ENCODE measurements around the gene TENM4.

The TENM4 gene

GRCh38 chr11:79285756-79286155, 155.1 kb downstream of the TENM4 start:
- no peak for DNase-seq

DNA sequence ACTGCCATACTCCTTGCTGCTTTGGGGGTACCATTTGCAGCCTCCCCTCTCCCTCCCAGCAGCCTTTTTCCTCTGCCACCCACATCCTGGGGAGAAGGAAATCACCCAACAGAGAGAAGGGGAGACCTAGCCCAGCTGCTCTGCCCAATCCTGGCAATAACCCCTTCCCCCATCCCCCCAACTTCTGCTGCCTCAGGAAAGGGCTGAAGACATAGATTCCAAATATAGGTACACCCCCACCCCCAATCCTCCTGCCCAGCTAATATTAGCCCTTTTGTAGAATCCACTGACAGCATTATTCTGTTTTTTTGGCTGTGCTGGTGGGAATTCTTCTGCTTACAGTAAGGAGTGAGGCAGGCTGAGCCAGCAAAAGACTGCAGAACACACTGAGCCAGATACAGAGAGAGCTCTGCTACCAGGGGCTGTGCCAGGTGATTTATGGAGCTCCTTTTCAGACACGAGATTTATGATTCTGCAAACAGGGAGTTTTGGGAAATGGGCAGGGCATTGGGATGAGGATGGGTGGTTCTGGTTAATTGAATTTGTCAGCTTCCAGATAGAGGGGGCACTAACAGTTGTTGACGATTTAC, 164.0 kb downstream of the TENM4 start:
- DNase-seq, result no peak

GRCh38 chr11:79274636-79275331, 166.0 kb downstream of the TENM4 start:
- no peak for DNase-seq

DNA sequence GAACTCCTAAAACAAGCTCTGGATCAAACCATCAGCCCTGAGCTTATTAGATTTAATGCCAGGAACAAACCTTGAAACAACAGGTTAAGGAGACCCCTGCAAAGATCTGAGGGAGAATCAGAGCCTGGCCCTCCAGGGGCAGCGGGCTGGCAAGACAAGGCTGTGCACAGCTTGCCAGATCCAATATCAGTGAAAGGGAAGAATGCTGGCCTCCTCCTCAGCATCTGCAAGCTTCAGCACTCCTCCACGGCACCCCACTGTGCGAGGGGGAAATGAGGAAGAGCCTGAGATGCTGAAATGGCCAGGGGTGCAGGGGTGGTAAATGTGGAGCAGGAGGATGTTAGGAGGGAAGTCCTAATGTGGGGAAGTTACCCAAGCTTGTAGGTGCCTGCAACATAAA, 167.0 kb downstream of the TENM4 start:
- DNase-seq, result no peak

DNA sequence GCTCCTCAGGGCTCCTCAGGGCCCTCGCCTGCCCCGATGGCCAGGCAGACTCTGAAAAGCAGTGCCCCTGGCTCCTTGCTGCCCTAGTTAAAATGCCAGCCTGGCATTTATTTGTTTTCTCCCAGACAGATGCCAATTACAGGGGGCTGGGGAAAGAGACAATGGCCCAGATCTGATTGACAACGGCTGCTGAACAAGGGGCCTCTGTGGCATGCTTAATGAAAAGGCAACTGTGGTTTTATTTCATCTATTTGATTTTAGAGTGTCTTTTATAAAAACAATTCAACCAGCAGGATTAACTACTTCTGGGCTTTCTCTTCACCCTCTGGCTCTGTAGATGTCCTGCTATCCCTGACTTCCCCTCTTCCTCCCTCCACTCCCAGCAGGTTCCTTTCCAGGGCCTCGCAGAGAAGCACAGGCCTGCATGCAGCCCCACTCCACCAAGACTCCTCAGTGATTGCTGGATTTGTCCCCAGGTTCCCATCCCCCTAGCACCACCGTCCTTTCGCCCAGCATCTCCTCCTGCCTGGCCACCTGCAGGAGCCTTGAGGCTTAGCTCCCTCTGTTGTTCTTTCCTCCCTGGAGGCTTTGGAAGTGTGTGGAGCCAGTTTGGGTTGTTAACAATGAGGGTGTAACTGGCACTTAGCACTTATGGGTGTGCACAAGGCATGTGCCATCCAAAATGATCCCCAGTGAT, 171.1 kb downstream of the TENM4 start:
- DNase-seq, result no peak

DNA sequence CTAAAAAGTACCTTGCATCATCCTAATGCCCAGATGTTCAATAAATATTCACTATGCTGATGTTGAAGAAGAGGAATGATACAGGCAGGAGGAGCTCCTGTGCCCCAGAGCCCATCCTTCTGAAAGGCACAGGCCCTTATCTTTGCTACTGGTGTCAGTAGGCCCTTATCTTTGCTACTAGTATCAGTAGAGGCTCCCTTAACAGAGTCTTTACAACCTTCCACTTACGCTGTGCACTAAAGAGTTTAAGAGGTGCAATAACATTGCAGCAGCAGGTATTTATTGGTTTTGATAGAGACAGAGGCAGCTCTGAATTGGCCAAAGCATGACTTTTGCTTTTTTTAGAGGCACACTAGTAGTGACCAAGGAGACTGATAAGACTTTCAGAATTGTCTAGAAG, 174.4 kb downstream of the TENM4 start:
- DNase-seq, result no peak

DNA sequence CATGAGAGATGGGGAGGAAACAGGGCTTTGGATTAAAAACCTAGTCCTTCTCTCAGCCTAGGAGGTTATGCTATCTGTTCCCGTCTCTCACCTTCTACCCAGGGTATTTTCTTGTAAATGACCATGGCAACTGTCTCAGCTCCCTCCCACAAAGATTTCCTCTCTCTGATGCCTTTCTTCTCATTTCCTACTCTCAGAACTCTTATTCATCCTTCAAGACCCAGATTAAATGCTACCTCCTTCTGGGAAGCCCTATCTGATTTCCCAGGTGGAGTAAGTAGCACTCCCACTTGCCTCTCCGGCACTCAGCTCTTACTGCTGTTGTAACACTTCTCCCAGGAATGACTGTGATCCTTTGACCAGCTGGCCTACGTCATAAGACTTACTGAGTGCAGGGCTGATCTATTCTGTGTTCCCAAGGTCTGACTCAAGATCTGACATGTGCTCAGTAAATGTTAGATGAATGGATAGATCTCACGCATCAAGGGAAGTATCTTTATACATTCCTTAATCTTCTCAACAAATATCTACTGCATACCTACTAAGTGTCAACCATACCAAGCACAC, 175.0 kb downstream of the TENM4 start:
- DNase-seq, result no peak

DNA sequence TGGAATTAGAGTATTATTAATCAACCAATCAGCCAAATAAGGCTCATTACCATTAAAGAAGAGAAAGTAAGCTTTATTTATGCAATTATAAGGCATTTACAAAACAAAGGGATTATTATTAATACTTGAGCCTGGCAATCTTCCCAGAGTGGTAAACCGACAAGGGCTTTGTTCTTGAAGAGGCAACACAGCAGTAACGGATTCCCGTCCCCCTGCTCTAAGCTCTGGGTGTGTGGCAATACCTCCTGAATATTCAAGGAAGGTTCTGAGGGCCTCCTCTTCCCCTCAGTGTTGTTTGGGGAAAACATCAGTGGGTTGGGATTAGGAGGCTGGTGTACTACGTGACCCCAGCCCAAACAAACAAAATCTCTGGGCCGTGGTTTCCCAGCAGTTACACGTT, 176.5 kb downstream of the TENM4 start:
- DNase-seq, result no peak

- no peak for DNase-seq
These were observed 177.8 kb downstream of the TENM4 start for GRCh38 chr11:79263001-79263400.

DNA sequence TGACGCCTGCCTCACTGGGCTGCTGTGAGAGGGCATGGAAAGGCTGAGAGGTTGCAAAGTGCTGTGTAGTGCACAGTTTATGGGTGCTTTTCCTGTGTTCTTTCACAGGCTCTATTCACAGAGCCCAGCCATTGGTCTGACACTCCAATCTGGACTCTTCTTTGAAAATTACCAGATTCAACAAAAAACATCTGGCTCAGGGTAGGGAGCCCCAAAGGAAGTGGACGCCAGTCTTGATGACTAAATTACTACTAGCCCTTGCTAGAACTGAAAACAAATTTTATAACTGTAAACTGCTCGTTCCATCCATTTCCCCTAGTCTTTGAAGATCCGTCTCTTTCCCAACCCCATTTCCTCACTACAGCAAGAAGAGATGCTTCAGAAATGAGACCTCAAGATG, 178.6 kb downstream of the TENM4 start:
- DNase-seq, result no peak

- DNase-seq, result no peak
These were observed 179.1 kb downstream of the TENM4 start for GRCh38 chr11:79261684-79262083.

DNA sequence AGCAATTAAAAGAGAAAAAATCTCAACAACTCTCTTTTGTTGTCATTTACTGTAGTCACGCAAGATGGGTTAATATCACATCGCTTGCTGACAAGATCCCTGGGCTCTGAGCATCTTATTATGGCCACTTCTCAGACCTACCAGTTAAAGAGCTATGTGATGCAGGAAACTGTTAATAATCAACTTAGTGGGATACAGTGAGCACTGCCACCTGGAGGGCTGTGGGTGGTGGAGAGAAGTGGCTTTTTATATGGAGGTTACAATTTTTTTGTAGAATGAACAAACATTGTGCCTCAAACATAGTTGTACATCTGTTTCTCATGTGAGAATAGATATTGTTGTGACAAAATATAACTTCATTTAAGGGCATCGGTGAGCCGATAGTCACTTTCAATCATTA, 181.0 kb downstream of the TENM4 start:
- DNase-seq, result no peak

DNA sequence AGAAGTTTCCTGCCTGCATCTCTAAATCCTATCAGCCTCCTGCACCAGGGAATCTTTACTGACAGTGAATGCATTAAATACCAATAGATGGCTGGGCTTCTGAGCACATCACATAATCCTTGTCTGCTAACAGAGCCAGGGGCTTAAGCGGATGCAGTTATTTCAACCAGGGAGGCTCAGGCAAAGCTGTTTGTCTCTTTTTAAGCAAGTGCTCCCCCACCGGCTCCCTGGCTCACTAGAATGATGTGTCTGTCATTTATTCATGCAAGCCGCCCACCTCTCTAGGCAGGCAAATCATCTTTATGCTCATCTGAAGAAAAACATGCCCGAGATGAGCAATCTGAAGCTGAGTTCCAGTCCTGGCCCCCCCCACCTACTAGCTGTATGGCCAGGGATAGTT, 182.3 kb downstream of the TENM4 start:
- DNase-seq, result no peak

DNA sequence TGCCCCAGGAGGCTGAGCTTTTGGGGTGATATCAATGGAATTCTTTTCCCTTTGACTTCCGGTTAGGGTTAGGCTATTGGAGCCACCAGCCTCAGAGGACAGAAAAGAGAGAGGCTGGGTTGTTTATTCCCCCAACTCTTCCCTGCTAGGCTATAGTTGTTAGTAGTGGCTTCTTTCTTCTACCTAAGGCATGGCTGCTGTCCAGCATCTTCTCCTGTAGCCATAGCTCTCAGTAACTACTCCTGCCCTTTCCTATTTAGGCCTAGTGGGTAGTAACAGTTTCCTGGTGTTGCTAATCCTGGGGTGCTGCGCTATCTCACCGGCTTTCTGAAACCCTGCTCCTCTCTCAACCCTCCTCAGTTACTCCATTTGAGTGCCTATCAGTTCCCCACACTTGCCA, 184.9 kb downstream of the TENM4 start:
- no peak for DNase-seq

GRCh38 chr11:79253280-79253679, 187.6 kb downstream of the TENM4 start:
- DNase-seq, result no peak

- DNase-seq, result no peak
These were observed 191.4 kb downstream of the TENM4 start for GRCh38 chr11:79249295-79249993.

- DNase-seq, result no peak
These were observed 196.0 kb downstream of the TENM4 start for GRCh38 chr11:79244798-79245197.

- no peak for DNase-seq
These were observed 196.5 kb downstream of the TENM4 start for GRCh38 chr11:79244241-79244772.

DNA sequence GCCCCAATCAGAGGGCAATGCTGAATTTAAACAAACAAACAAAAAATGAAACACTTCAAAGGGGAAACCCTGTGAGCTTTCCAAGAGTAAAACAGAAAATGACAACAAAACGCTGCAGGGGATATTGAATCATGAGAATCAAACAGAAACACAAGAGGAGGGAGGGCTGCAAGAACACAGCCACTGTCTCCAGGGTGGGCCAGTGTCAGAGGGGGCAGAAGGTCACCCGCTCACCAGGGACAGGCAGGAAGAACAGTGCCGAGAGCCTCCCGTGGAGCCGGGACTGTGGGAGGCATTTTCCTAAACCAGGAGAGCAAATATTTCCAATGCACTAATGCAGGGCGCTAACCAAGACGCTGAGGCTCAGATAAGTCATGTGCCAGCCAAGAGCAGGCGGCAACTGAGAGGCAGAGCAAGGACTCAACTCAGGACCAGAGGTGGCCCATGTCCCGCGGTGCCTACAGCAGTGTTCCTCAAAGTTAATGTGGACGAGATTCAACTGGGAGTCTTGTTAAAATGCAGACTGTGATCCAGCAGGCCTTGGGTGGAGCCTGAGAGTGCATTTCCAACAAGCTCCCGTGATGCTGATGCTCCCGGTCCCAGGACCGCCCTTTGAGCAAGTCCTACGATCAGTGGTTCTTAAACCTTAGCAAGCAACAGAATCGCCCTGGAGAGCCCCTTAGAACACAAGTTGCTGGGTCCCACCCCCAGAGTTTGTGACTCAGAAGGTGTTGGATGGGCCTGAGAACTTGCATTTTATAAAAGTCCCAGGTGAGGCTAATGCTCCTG, 197.2 kb downstream of the TENM4 start:
- no peak for DNase-seq

GRCh38 chr11:79242616-79243015, 198.2 kb downstream of the TENM4 start:
- no peak for DNase-seq

- no peak for DNase-seq
These were observed 199.0 kb downstream of the TENM4 start for GRCh38 chr11:79241852-79242241.

DNA sequence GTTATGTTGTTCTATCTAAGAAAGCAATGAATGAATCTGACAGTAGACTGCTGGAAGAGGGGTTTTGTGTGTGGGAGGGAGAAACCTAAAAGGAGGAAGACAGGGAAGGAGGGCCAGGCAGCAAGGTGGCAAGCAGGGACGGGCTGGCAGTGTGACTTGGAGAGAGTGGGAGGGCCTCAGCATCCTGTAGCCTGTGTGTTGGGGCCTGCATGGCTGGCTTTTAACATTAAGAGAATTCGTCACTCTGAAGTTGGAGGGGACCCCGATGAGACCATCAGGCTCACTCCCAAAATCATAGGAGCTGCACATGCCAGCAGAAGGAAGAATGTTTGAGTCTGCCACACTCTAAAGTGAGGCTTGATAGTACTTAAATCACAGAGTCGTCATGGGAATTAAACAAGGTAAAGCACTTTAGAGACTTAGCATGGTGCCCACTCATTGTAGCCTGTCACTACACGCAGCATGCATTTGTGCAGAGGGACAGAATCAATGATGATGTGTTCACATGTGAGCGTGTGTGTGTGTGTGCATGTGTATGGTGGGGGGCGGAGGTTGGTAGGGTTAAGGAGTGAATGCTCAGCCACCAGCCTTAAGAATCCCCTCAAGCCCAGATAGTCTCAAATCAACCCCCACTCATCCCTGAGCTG, 199.5 kb downstream of the TENM4 start:
- DNase-seq, result no peak

Data from CD4-positive, alpha-beta T cell treated with Interleukin-1 beta for 1 hour (primary cell).